Kasumi-1 (cell line): ENCODE results near the gene CCNL2.

ENCODE experiments used
- DNase-seq, 2 experiments: peaks; one replicate each; lab custom pipeline; 2025; lab: John Stamatoyannopoulos, UW

The CCNL2 gene

GRCh38 chr1:1342061-1342562 is 57.0 kb downstream of the CCNL2 start:
- DNase-seq: no peak

GRCh38 chr1:1341549-1342021 is 57.5 kb downstream of the CCNL2 start:
- no peak for DNase-seq

- DNase-seq: no peak
Observed at GRCh38 chr1:1340791-1341548, 58.2 kb downstream of the CCNL2 start.

GRCh38 chr1:1340185-1340584 is 59.0 kb downstream of the CCNL2 start:
- no peak for DNase-seq

- no peak for DNase-seq
Observed at GRCh38 chr1:1338278-1338677, 60.9 kb downstream of the CCNL2 start.

GRCh38 chr1:1337793-1338147 is 61.4 kb downstream of the CCNL2 start:
- DNase-seq: no peak

- no peak for DNase-seq
Observed at GRCh38 chr1:1336931-1337792, 62.0 kb downstream of the CCNL2 start.

GRCh38 chr1:1336446-1336845 is 62.7 kb downstream of the CCNL2 start:
- DNase-seq: no peak

- DNase-seq: no peak
Observed at GRCh38 chr1:1335792-1336248, 63.3 kb downstream of the CCNL2 start.
